ENCODE data around the gene CNIH4. TPM values are rescaled to one million over a fixed set of nuclear protein-coding genes. Genes with fewer than 3 reads are reported as not detected.
"Not testable (repeated sequence)": the region's sequence is repeated elsewhere in the genome, so short reads cannot be mapped to it uniquely, and the experiment has no call there.

CNIH4 gene
- total RNA-seq, 1 donor from 2014 or later, result 60.7 TPM

- intact Hi-C loops (cut with micrococcal nuclease), result no loop called here
- Mint-ChIP-seq H3K4me1 (ENCODE audit: low read depth) (peaks cover 24% of the 10 kb centered on the region), H3K36me3 (ENCODE audit: low read depth) (peaks cover 85% of the 10 kb centered on the region), H3K4me3 (ENCODE audit: low read depth) (no peak overlapping the region), H3K27me3 (ENCODE audit: low read depth) (no peaks in the 10 kb centered on the region), H3K27ac (no peak overlapping the region), H3K9me3 (no peaks in the 10 kb centered on the region)
- DNase-seq (ENCODE audit: low spot score), result no peak
Measured at GRCh38 chr1:224420106-224420505, 63.4 kb downstream of the CNIH4 start.

GRCh38 chr1:224425279-224425884, 68.7 kb downstream of the CNIH4 start:
- H3K27ac Mint-ChIP-seq, result no peak overlapping the region
- intact Hi-C loops (cut with micrococcal nuclease), result no loop called here
- peaks cover 78% of the 10 kb centered on the region for H3K36me3 Mint-ChIP-seq (ENCODE audit: low read depth)
- H3K4me1 Mint-ChIP-seq (ENCODE audit: low read depth), result peaks cover 36% of the 10 kb centered on the region
- DNase-seq (ENCODE audit: low spot score), result no peak
- H3K4me3 Mint-ChIP-seq (ENCODE audit: low read depth), result no peak overlapping the region
- no peaks in the 10 kb centered on the region for H3K9me3 Mint-ChIP-seq
- no peaks in the 10 kb centered on the region for H3K27me3 Mint-ChIP-seq (ENCODE audit: low read depth)

- H3K9me3 Mint-ChIP-seq; DNase-seq (ENCODE audit: low spot score); H3K27me3 Mint-ChIP-seq (ENCODE audit: low read depth); H3K4me3 Mint-ChIP-seq (ENCODE audit: low read depth); intact Hi-C loops (cut with micrococcal nuclease); H3K27ac Mint-ChIP-seq: not testable (repeated sequence)
- H3K36me3 Mint-ChIP-seq (ENCODE audit: low read depth), result peaks cover 77% of the 10 kb centered on the region
- H3K4me1 Mint-ChIP-seq (ENCODE audit: low read depth), result peaks cover 45% of the 10 kb centered on the region
Measured at GRCh38 chr1:224426869-224427268, 70.2 kb downstream of the CNIH4 start.

- no peaks in the 10 kb centered on the region for H3K27me3 Mint-ChIP-seq (ENCODE audit: low read depth)
- DNase-seq (ENCODE audit: low spot score), result no peak
- intact Hi-C loops (cut with micrococcal nuclease), result no loop called here
- peaks cover 47% of the 10 kb centered on the region for H3K4me1 Mint-ChIP-seq (ENCODE audit: low read depth)
- H3K27ac Mint-ChIP-seq, result no peak overlapping the region
- H3K36me3 Mint-ChIP-seq (ENCODE audit: low read depth), result peaks cover 77% of the 10 kb centered on the region
- H3K9me3 Mint-ChIP-seq, result no peaks in the 10 kb centered on the region
- no peak overlapping the region for H3K4me3 Mint-ChIP-seq (ENCODE audit: low read depth)
Measured at GRCh38 chr1:224427346-224427745, 70.7 kb downstream of the CNIH4 start.

GRCh38 chr1:224428713-224429112, 72.0 kb downstream of the CNIH4 start:
- H3K27ac Mint-ChIP-seq; H3K4me3 Mint-ChIP-seq (ENCODE audit: low read depth); DNase-seq (ENCODE audit: low spot score); H3K9me3 Mint-ChIP-seq; intact Hi-C loops (cut with micrococcal nuclease); H3K27me3 Mint-ChIP-seq (ENCODE audit: low read depth): not testable (repeated sequence)
- peaks cover 75% of the 10 kb centered on the region for H3K36me3 Mint-ChIP-seq (ENCODE audit: low read depth)
- peaks cover 55% of the 10 kb centered on the region for H3K4me1 Mint-ChIP-seq (ENCODE audit: low read depth)

Other genes starting within 250 kb of the CNIH4 start
- gene FBXO28, start 242.8 kb upstream of the CNIH4 start, total RNA-seq, result 22.9 and 24.3 TPM in 2 replicates
- gene DEGS1, start 173.6 kb upstream of the CNIH4 start, total RNA-seq, result 49.7 and 51.1 TPM in 2 replicates
- gene NVL, start 26.7 kb upstream of the CNIH4 start, total RNA-seq, result 38.4 and 39.0 TPM in 2 replicates
- 80.5 and 82.0 TPM in 2 replicates for gene WDR26, start 77.9 kb downstream of the CNIH4 start, total RNA-seq

Measured in activated T-helper 2 cell treated with anti-CD3 and anti-CD28 coated beads, Interferon-gamma antibody, Interleukin-2, Interleukin-4, amounts not matched to agents 10 μg/mL and 5 μg/mL and 100 μg/mL, durations not matched to agents 14 hours and 24 hours and 36 hours (primary cell).